ENCODE results near the gene IL37.
A peak's percentile ranks its signal among the peaks of the same experiment; 100 is the strongest.

Gene IL37

GRCh38 chr2:112910865-112911264, at the start of gene IL37:
IL37 (plus strand) TSS chr2:112911165; CDS start chr2:112913013, 1,848 bp downstream.
- DNase-seq, result no peak

- no peak for DNase-seq
Measured at GRCh38 chr2:112864072-112864471, 46.9 kb upstream of the IL37 start.

DNA sequence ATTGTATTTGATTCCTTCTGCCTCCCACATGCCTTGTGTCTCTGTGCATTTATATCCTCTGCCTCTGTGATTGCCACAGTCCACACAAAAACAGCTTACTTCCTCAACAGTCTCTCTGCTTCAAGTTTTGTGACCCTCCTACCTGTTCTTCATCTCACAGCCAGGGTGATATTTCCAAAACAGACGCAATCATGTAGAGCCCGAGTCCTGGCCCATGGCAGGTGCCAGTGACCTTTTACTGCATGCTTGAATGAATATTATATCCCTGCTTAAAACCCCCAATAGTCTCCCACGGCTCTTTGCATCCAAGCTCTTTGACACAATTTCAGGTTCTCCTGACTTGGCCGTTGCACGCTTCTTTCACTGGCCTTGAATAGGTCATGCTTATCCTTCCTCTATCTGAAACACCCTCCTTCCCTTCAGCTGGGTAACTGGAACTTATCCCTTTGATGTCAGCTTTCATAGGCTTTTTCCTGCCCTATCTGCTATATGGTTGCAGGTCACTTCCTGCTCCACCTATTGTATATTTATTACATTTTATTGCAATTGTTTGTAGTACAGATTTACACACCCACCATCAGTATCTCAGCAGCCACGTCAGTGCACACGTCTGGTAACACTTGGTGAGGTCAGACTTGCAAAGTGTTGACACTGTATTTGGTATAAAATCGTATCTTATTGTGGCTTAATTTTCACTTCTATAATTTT, 44.7 kb upstream of the IL37 start:
- DNase-seq, result no peak

DNA sequence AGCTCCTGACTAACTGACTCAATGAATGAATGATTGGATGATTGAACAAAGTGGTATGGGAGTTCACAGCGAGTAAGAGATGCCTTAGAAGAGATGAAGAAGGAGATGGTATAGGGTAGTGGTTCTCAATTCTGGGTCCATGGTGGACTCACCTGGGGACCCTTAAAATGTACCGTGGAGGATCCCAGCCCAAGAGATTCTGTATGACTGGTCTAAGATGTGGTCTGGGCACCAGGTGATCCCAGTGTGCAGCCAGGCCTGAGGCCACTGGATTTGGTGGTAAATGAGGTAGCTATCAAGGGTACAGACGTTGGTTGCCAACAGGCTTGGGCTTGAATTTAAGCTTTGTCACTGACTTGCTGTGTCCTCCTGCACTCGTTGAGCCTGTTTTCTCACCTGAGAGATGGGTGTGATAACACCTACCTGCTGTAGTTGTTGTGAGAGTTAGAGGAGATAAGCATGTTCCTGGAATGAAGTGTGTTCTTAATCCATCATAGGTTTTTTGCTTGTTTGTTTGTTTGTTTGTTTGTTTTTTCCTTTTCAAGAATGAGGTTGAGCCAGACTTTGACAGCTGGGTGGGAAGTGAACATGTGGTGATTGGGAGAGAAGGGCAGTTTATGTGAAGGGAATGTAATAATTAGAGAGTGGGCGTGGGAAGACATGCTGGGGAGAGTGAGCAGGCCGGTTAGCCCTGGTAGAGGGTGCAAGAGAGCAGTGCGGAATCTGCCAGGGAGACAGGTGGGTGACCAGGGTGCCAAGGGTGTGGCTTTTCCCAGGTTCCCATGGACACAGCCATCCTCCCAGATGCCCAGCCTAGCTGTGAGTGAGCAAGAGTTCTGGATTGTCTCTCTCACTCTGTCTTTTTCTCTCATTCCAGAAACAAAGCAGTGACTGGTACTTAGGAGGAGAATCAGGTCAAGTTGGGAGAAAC, 43.0 kb upstream of the IL37 start:
- no peak for DNase-seq

DNA sequence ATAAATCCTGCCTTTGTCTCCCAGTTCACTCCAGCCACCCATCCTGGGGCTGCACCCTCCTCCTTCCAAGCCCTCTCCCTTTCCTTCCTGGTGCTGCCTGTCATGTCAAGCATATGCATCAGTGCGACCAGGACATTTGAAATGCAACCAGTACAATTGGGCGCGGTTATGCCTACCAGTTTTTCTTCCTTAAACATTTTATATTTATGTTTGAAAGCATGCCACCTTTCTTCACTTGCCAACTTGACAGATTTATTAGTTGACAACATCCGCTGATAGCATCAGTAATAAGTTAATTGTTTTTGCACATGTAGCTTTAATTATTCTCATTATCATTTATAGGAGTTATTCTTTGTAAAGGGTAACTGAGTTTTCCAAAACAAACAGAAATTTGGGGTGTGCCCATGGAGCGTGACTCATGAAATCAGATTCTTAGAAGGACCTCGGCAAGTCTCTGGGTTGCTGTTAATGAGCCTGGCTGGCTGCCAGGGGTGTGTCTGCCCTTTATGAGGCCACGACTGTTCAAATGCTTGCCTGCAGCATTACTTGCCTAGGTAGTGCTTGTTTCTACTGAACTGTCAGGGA, 41.6 kb upstream of the IL37 start:
- peak; percentile 22 for DNase-seq

DNA sequence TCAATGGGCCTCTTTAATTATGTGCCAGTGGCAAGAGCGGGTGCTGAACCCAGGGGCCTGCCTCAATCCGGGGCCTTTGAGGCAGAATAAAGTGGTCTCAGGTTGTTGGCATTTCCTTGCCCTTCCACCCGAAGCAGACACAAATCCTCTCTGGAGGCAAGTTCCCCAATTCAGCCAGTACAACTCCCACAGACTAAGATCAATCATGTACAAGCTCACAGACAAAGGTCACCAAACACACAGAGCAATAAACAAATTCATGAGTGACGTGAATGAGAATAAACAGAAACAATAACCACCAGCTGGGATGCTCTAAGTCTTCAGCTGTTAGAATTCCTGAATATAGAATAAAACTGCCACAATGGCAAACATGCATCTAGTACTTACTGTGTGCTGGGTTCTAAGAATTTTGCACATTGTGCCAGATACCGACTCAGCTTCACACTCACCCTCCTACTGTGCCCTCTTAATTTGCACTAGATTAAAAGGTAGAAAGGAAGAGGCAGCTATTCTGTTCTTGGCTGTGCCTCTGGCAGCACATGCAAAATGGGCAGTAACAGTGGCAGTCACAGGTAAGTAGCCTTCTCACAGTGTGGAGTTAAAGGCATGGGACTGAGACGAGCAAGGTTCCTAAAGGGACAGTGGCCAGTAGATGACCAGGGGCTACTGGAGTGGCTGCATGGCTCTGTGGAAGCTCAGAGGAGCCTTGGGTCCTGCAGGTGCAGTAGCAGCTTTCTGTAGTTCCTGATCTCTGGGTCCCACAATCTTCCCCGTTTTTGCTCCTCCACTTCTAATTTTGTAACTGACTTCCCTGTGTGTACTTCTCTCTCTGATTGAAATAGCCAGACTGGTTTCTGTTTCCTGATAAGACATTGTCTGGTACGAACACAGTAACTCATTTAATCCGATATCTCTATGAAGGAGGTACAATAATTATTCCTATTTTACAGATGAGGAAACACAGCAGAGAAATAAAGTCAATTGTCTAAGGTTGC, 39.8 kb upstream of the IL37 start:
- DNase-seq, result no peak

DNA sequence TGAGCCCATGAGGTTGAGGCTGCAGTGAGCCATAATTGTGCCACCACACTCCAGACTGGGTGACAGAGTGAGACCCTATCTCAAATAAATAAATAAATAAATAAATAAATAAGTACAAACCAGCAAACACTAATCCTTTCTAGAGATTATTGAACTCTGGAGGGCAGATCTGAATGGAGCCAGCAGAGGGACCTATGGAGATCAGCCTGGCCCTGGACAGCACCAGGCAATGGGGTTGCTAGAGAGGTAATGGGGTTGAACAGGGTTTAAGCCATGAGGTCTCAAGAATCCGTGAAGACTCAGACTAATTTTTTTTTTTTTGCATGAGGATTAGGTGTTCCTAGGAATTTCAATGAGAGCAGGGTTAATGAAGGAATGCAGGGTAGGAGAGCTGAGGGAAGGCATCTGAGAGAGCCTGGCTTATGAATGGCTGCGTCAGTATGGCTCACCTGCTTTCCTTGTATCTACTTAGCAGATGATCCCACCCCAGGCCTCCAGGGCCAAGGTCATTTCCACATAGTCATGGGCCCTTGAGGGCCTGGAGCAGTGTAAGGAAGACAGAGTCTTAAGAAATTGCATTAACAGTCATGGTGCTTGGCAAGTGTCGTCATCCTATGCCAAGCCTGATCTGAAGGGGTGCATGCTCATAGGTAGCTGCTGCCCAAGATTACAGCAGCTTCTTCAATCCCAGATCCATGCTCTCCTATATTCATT, 34.6 kb upstream of the IL37 start:
- DNase-seq, result no peak

DNA sequence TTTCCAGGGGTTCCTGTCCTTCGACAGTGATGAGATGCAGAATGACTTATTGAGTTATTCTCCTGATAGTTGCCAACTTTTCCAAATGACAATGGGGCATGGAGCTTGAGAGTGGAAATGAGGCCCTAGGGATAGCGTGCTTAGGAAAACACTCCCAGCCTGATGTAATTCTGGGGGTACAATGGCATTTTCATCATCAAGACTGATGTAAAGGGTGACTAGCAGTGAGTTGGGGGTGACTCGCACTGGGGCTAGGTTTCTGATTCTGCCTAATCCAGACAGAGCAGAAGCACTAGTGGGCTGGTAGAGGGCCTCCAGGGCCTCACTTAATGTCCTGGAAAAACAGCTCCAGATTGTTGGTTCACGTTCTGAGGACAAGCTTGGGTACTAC, 34.0 kb upstream of the IL37 start:
- DNase-seq, result no peak

- no peak for DNase-seq
Measured at GRCh38 chr2:112877423-112877822, 33.5 kb upstream of the IL37 start.

GRCh38 chr2:112879491-112880041, 31.4 kb upstream of the IL37 start:
- DNase-seq, result no peak

GRCh38 chr2:112880091-112880531, 30.9 kb upstream of the IL37 start:
- no peak for DNase-seq

GRCh38 chr2:112880696-112881095, 30.3 kb upstream of the IL37 start:
- DNase-seq, result no peak

DNA sequence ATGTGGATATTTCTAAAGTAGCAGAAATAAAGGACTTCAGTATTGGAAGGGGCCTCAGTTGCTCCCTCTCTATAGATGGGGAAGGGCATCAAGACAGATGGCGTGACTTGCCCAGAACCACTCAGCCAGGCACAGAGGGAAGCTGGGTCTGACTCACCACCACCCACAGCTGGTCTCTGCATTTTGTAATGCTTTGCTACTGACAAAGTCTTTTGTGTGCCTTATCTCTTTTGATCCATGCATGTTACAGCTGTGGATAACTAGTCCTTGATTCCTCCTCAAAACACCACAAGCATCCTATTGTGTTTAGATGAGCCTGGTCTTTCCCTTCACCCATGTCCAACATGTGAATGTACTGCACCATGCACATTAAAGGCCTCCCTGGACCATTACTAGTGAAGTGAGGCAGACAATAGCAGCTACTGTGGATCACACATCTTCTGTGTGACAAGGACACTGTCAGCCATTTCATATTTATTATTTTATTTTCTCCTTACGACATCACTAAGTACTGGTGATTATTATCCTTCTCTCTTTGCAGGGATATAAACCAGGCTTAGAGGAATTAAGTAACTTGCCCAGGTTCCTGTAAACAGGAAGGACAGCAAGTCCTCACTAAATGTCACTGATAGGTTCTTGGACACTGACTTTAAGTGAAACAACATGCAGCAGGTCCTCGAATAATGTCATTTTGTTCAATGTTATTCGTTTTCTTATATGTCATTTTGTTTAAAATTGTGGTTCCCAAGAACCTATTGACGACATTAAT, 29.6 kb upstream of the IL37 start:
- DNase-seq, result no peak

DNA sequence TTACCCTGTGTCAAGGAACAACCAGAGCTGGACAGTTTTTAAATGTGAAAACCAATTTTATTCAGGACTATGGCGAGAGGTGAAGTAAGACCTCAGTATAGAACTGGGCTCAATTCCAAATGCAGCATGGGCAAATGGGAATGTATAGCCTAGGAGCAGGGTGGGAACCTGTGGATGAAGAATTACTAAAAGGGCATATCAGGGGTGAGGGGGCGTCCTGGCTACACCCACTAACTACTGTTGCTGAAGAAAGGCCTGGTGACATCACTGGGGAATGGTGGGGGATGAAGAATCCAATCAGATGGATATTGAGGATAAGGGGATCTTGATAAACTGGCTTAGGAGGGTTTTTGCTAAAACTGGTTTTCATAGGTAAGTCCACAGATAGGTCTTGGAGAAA, 27.3 kb upstream of the IL37 start:
- no peak for DNase-seq

DNA sequence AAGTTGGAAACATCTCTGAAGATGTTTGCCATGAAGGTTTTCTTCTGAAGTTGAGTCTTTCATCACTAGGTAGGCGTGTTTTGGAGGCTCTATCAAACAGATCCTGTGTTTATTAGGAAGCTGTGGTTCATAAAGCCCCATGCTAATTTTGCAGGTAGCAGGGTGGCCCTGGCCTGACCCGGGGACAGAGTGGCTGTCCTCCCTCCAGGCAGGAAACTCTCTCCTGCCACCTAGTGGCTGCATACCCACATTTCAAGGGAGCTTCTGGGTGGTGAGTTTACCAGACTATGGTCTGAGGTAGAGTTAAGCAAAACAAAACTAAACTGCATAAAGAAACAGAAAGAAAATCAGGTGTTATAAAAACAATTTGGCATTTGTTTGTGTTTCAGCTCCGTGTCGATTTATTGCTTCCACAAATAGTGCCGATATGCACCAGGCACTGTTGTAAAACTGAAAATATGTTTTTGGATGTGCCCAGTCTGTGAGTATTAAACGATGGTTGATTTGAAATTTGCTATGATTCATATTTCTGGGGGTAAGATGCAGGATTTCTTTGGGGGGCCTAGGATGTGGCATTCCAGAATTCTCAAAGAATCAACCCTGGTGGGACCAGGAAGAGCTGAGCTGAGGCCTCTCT, 26.0 kb upstream of the IL37 start:
- DNase-seq, result no peak

GRCh38 chr2:112885506-112885902, 25.5 kb upstream of the IL37 start:
- no peak for DNase-seq

DNA sequence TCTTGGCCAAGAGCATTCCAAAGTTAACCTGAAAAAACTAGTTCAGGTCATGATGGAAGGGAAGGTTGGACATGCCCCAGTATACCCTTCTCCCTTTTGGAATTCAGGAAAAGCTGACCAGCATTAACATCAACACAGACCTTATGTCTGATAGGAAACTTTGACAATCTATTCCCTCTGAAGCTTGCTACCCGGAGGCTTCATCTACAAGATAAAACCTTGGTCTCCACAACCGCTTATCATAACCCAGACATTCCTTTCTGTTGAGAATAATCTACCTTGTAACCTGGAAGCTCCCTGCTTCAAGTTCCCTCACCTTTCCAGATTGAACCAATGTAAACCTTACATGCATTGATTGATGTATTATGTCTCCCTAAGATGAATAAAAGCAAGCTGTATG, 24.7 kb upstream of the IL37 start:
- DNase-seq, result no peak

DNA sequence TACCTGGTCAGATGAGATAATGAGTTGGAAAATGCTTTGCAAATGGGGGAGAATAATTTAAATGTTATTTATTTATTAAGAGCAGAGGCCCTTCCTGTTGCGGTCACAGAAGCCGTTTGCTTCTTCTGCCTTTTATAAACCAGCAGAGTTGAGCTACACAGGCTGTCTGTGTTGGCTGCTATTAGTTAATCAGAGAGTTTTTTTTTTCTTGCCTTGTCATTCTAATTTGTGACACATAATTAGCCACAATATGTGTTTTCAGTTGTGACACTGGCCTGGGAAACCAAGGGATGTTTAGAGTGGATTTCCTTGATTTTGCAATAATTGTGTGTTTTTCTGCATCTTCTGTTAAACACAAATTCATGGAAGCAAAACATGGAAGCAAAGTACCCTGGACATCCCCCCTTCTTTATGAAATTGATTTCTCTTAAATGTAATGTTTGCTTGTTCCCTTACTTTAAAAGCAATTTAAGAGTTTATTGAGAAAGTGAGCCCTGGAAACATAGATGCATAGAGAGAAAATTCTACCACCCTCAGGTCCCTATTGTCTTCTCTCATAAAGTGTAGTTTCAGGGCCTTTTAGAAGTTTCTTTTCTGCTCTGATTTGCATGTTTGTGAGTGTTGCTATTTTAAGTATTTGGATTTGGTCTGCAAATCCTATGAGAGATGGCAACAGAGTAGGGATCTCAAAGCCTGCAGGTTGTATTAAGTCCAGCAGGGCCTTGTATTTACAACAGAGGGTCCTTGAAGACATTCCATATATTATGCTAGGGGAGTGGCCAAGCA, 22.8 kb upstream of the IL37 start:
- no peak for DNase-seq

DNA sequence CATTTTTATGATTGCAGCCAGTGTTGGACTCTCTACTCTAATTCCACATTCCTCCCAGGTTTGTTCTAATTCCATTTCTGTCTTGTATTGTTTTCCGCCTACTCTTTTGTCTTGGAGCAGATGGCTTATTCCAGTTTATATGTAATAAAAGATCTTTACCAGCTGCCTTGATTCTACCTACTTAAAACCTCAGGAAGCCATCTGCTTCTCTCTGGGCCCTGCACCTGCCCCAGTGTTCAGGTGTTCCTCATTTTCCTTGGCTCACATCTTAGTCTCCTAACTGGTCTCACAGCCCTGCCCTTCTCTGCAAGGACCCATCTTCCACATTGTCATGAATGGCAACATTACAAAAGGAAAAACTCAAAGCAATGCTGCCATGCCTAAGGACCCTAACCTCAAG, 21.0 kb upstream of the IL37 start:
- DNase-seq, result no peak

Measured in NCI-H1436 treated with DMSO at 0.1 percent for 48 hours (cell line).